GM23338 (cell line): Measurements from ENCODE around the gene IRF8. TPM values are rescaled to one million over a fixed set of nuclear protein-coding genes. Genes with fewer than 3 reads are reported as not detected.

Source experiments
- ATAC-seq: fragments of 200-7000 bp; cut with Tn5 transposase; 3 replicates; pipeline ENCODE4 v1.9.1; 2020
- DNase-seq: peaks from one replicate; pipeline ENCODE4 v3.0.0-alpha.2; 2015; ENCODE audit warnings: low spot score
- H2AFZ ChIP-seq: fragments of 200-600 bp; sonication (generic); 2 replicates; pipeline ENCODE4 v1.8.0; 2016; ENCODE audit warnings: antibody characterized with exemption, mild to moderate bottlenecking, moderate library complexity
- H3F3A ChIP-seq: fragments of 200-600 bp; sonication (generic); replicated peaks from 2 replicates; pipeline ENCODE4 v1.8.0; 2017; ENCODE audit warnings: antibody characterized with exemption, mixed run types, low read depth
- H3K27ac ChIP-seq: fragments of 200-600 bp; sonication (generic); 2 replicates; pipeline ENCODE4 v1.6.1; 2016; ENCODE audit warnings: low read depth
- H3K27me3 ChIP-seq: fragments of 200-600 bp; sonication (generic); 2 replicates; pipeline ENCODE4 v1.8.0; 2016; ENCODE audit warnings: mild to moderate bottlenecking, mixed run types, moderate library complexity; ENCODE audit not compliant: insufficient read depth
- H3K36me3 ChIP-seq: fragments of 200-600 bp; sonication (generic); 2 replicates; pipeline ENCODE4 v1.8.0; 2016; ENCODE audit warnings: mild to moderate bottlenecking; ENCODE audit not compliant: insufficient read depth
- H3K4me1 ChIP-seq: fragments of 200-600 bp; sonication (generic); 2 replicates; pipeline ENCODE4 v1.8.0; 2016; ENCODE audit warnings: mild to moderate bottlenecking, moderate library complexity; ENCODE audit not compliant: insufficient read depth
- H3K4me2 ChIP-seq: fragments of 200-600 bp; sonication (generic); 2 replicates; pipeline ENCODE4 v1.7.1; 2017; ENCODE audit warnings: mixed run types
- H3K4me3 ChIP-seq: fragments of 200-600 bp; sonication (generic); 2 replicates; pipeline ENCODE4 v1.6.1; 2016; ENCODE audit warnings: mixed run types
- H3K79me2 ChIP-seq: fragments of 200-600 bp; sonication (generic); replicated peaks from 2 replicates; pipeline ENCODE4 v1.8.0; 2017; ENCODE audit warnings: mild to moderate bottlenecking; ENCODE audit not compliant: insufficient read depth
- H3K9me2 ChIP-seq: fragments of 200-600 bp; sonication (generic); 2 replicates; pipeline ENCODE4 v1.8.0; 2017; ENCODE audit not compliant: insufficient read depth
- H4K20me1 ChIP-seq: fragments of 200-600 bp; sonication (generic); replicated peaks from 2 replicates; pipeline ENCODE4 v1.8.0; 2017; ENCODE audit warnings: mild to moderate bottlenecking; ENCODE audit not compliant: insufficient read depth
- H3K27ac Mint-ChIP-seq: 2 replicates; pipeline ENCODE4 v1.8.0; 2020; ENCODE audit warnings: inconsistent platforms, mild to moderate bottlenecking, moderate library complexity, mixed read lengths
- H3K27me3 Mint-ChIP-seq: 3 replicates; pipeline ENCODE4 v1.8.0; 2022; ENCODE audit warnings: low read depth, mild to moderate bottlenecking, moderate library complexity, mixed read lengths, inconsistent platforms; ENCODE audit not compliant: insufficient read depth, poor library complexity
- H3K36me3 Mint-ChIP-seq: 3 replicates; pipeline ENCODE4 v1.8.0; 2021; ENCODE audit warnings: low read depth, mild to moderate bottlenecking, inconsistent platforms, moderate library complexity, mixed read lengths
- H3K4me1 Mint-ChIP-seq: 3 replicates; pipeline ENCODE4 v1.8.0; 2020; ENCODE audit warnings: mild to moderate bottlenecking, inconsistent platforms, mixed read lengths
- H3K4me3 Mint-ChIP-seq: 3 replicates; pipeline ENCODE4 v1.8.0; 2021; ENCODE audit warnings: moderate library complexity, mild to moderate bottlenecking, inconsistent platforms, mixed read lengths
- H3K9me3 Mint-ChIP-seq: 3 replicates; pipeline ENCODE4 v1.8.0; 2020; ENCODE audit warnings: moderate library complexity, mild to moderate bottlenecking, inconsistent platforms, mixed read lengths
- CREB1 ChIP-seq: fragments of 250-450 bp; sonication (Bioruptor Pico); IDR thresholded peaks from 2 replicates; pipeline ENCODE4 v1.5.0; 2020; ENCODE audit warnings: low read depth, mild to moderate bottlenecking, moderate library complexity
- ETS1 ChIP-seq: IDR thresholded peaks from 2 replicates; pipeline ENCODE4 v1.6.1; 2016; ENCODE audit warnings: antibody characterized with exemption
- EZH2 ChIP-seq: fragments of 200-600 bp; sonication (generic); IDR thresholded peaks from one replicate; pipeline ENCODE4 v1.8.0; 2017; ENCODE audit warnings: antibody characterized with exemption, mild to moderate bottlenecking, low read depth; ENCODE audit not compliant: unreplicated experiment
- EZH2phosphoT487 ChIP-seq: fragments of 200-600 bp; sonication (generic); IDR thresholded peaks from one replicate; pipeline ENCODE4 v1.8.1; 2018; ENCODE audit warnings: antibody characterized with exemption; ENCODE audit not compliant: unreplicated experiment
- JUNB ChIP-seq: IDR thresholded peaks from one replicate; pipeline ENCODE4 v1.6.1; 2016; ENCODE audit warnings: antibody characterized with exemption; ENCODE audit not compliant: unreplicated experiment
- REST ChIP-seq: IDR thresholded peaks from one replicate; pipeline ENCODE4 v1.6.1; 2018; ENCODE audit warnings: antibody characterized with exemption; ENCODE audit not compliant: unreplicated experiment
- STAT1 ChIP-seq: IDR thresholded peaks from one replicate; pipeline ENCODE4 v1.6.1; 2016; ENCODE audit warnings: antibody characterized with exemption; ENCODE audit not compliant: unreplicated experiment
- ZNF114 ChIP-seq: fragments of 250-450 bp; sonication (Bioruptor Pico); IDR thresholded peaks from 2 replicates; pipeline ENCODE4 v1.5.0; 2020; ENCODE audit warnings: mild to moderate bottlenecking, moderate library complexity
- ZNF462 ChIP-seq: fragments of 250-450 bp; sonication (Bioruptor Pico); IDR thresholded peaks from 2 replicates; pipeline ENCODE4 v1.5.0; 2020; ENCODE audit warnings: mild to moderate bottlenecking, moderate library complexity
- polyA plus RNA-seq: library from polyadenylated mRNA; unstranded; fragments of >200 nt; fragmentation: Nextera tagmentation; extraction: Ambion mirVana; gene quantifications from 2 replicates; pipeline ENCODE4 v1.2.1, GENCODE V29; 2016
- total RNA-seq: library from RNA; depleted of rRNA; stranded (reverse); fragments of >200 nt; shearing (Covaris generic); gene quantifications from 2 replicates; pipeline ENCODE4 v1.2.3, GENCODE V29; 2014

The IRF8 gene
- total and polyA plus RNA-seq, 2 experiments from 2014 or later: 0.47 to 2.8 TPM

GRCh38 chr16:85860413-85861094, 38.4 kb upstream of the IRF8 start:
- no peaks in the 10 kb centered on the region for H3K36me3 Mint-ChIP-seq
- peaks cover 8% of the 10 kb centered on the region for H3K27me3 Mint-ChIP-seq
- H3K4me3 Mint-ChIP-seq: no peak overlapping the region
- ATAC-seq (no peak), DNase-seq (no peak)
- H3K4me1 ChIP-seq: no peaks in the 10 kb centered on the region
- no peaks in the 10 kb centered on the region for H4K20me1 ChIP-seq
- no peaks in the 10 kb centered on the region for H3K36me3 ChIP-seq
- no peak overlapping the region; the same call in 1 of the 2 replicates for H3K27ac Mint-ChIP-seq
- no peak overlapping the region for H3K27ac ChIP-seq
- no peaks in the 10 kb centered on the region for H3F3A ChIP-seq
- H2AFZ ChIP-seq: no peak overlapping the region
- H3K27me3 ChIP-seq: no peaks in the 10 kb centered on the region
- no peak overlapping the region for H3K4me3 ChIP-seq
- no peak for TF ChIP-seq ETS1
- no peak for TF ChIP-seq CREB1 (CRISPR knock-in tag)
- TF ChIP-seq JUNB: no peak
- no peak for TF ChIP-seq ZNF114
- no peak for TF ChIP-seq REST
- no peak for TF ChIP-seq ZNF462 (CRISPR knock-in tag)
- no peak for TF ChIP-seq EZH2phosphoT487
- no peak for TF ChIP-seq STAT1
- TF ChIP-seq EZH2: no peak
- H3K4me1 Mint-ChIP-seq: no peaks in the 10 kb centered on the region
- no peaks in the 10 kb centered on the region for H3K79me2 ChIP-seq
- H3K9me2 ChIP-seq: no peaks in the 10 kb centered on the region
- no peak overlapping the region for H3K4me2 ChIP-seq
- H3K9me3 Mint-ChIP-seq: no peaks in the 10 kb centered on the region
